Choroid plexus epithelial cell (primary cell): ENCODE data around the gene SLC34A3.

Experiments
- DNase-seq: peaks from one replicate; pipeline ENCODE4 v3.0.0-alpha.2; 2010; ENCODE audit warnings: low read depth
- H3K4me3 ChIP-seq: 2 replicates; pipeline ENCODE4 v1.5.1; 2011; ENCODE audit warnings: low read depth, mild to moderate bottlenecking, control low read depth, low read length, moderate library complexity
- CTCF ChIP-seq: conservative IDR thresholded peaks from 2 replicates; pipeline ENCODE4 v1.5.1; 2011; ENCODE audit warnings: low read depth, mild to moderate bottlenecking, control low read depth, inconsistent platforms, low read length, moderate library complexity

Gene SLC34A3

GRCh38 chr9:137190315-137190856 is 40.3 kb upstream of the SLC34A3 start:
- no peak for DNase-seq
- no peak for TF ChIP-seq CTCF
- no peak overlapping the region for H3K4me3 ChIP-seq

- no peak for DNase-seq
- no peak for TF ChIP-seq CTCF
Measured at GRCh38 chr9:137191245-137191644, 39.5 kb upstream of the SLC34A3 start.

GRCh38 chr9:137191691-137192447 is 38.8 kb upstream of the SLC34A3 start:
- no peak for DNase-seq
- H3K4me3 ChIP-seq, result no peak overlapping the region
- TF ChIP-seq CTCF, result no peak

More at GRCh38 chr9:137191245-137191644, 39.5 kb upstream of the SLC34A3 start:
- no peak overlapping the region for H3K4me3 ChIP-seq

- TF ChIP-seq CTCF, result no peak
- no peak for DNase-seq
- no peak overlapping the region for H3K4me3 ChIP-seq
Measured at GRCh38 chr9:137192448-137192780, 38.3 kb upstream of the SLC34A3 start.

- no peak overlapping the region for H3K4me3 ChIP-seq
- peak; percentile 19 for DNase-seq
- no peak for TF ChIP-seq CTCF
Measured at GRCh38 chr9:137192859-137193258, 37.8 kb upstream of the SLC34A3 start.

GRCh38 chr9:137193771-137194170 is 36.9 kb upstream of the SLC34A3 start:
- DNase-seq, result no peak
- no peak for TF ChIP-seq CTCF
- H3K4me3 ChIP-seq, result no peak overlapping the region

- TF ChIP-seq CTCF, result no peak
- no peak for DNase-seq
- H3K4me3 ChIP-seq, result no peak overlapping the region
Measured at GRCh38 chr9:137194388-137194787, 36.3 kb upstream of the SLC34A3 start.
